NCI-H345 (cell line): Measurements from ENCODE around the gene HECTD4.

Experiments
- DNase-seq: peaks from one replicate; lab custom pipeline; 2025; lab: John Stamatoyannopoulos, UW

HECTD4 gene

GRCh38 chr12:112322441-112322840 lies 59.8 kb downstream of the HECTD4 start:
- DNase-seq: no peak

GRCh38 chr12:112321245-112321644 lies 61.0 kb downstream of the HECTD4 start:
- DNase-seq: no peak

- DNase-seq: no peak
Measured at GRCh38 chr12:112319395-112319794, 62.8 kb downstream of the HECTD4 start.

- no peak for DNase-seq
Measured at GRCh38 chr12:112317481-112317880, 64.8 kb downstream of the HECTD4 start.

- DNase-seq: no peak
Measured at GRCh38 chr12:112314981-112315380, 67.2 kb downstream of the HECTD4 start.

- DNase-seq: no peak
Measured at GRCh38 chr12:112309797-112310196, 72.4 kb downstream of the HECTD4 start.

- no peak for DNase-seq
Measured at GRCh38 chr12:112308652-112309051, 73.6 kb downstream of the HECTD4 start.

- DNase-seq: no peak
Measured at GRCh38 chr12:112308161-112308560, 74.1 kb downstream of the HECTD4 start.

GRCh38 chr12:112307317-112308011 lies 74.8 kb downstream of the HECTD4 start:
- DNase-seq: no peak

GRCh38 chr12:112305951-112306350 lies 76.3 kb downstream of the HECTD4 start:
- DNase-seq: no peak

- DNase-seq: no peak
Measured at GRCh38 chr12:112304436-112304835, 77.8 kb downstream of the HECTD4 start.

- no peak for DNase-seq
Measured at GRCh38 chr12:112303799-112304198, 78.4 kb downstream of the HECTD4 start.

GRCh38 chr12:112303004-112303403 lies 79.2 kb downstream of the HECTD4 start:
- DNase-seq: no peak

GRCh38 chr12:112299704-112300103 lies 82.5 kb downstream of the HECTD4 start:
- DNase-seq: no peak

GRCh38 chr12:112297188-112297587 lies 85.0 kb downstream of the HECTD4 start:
- no peak for DNase-seq

GRCh38 chr12:112296183-112296582 lies 86.0 kb downstream of the HECTD4 start:
- DNase-seq: no peak

- no peak for DNase-seq
Measured at GRCh38 chr12:112294793-112295192, 87.4 kb downstream of the HECTD4 start.

- no peak for DNase-seq
Measured at GRCh38 chr12:112288638-112289037, 93.6 kb downstream of the HECTD4 start.

- peak; percentile 95 for DNase-seq
Measured at GRCh38 chr12:112285600-112286401, 96.4 kb downstream of the HECTD4 start.

GRCh38 chr12:112283546-112283945 lies 98.7 kb downstream of the HECTD4 start:
- DNase-seq: peak; percentile 5

- DNase-seq: no peak
Measured at GRCh38 chr12:112282920-112283319, 99.3 kb downstream of the HECTD4 start.

- no peak for DNase-seq
Measured at GRCh38 chr12:112275836-112276235, 106.4 kb downstream of the HECTD4 start.

GRCh38 chr12:112275207-112275606 lies 107.0 kb downstream of the HECTD4 start:
- DNase-seq: no peak
